Lower lobe of right lung (tissue), 2 donors: ENCODE results near the gene ZNF385B. TPM values are rescaled to one million over a fixed set of nuclear protein-coding genes. Genes with fewer than 3 reads are reported as not detected.

Experiments
- ATAC-seq, 2 donors: fragments of 200-7000 bp; cut with Tn5 transposase; one replicate each; pipeline ENCODE4 v1.9.1; 2020 to 2022; ENCODE audit warnings: mild to moderate bottlenecking in 2 of 2, moderate library complexity in 2 of 2
- DNase-seq: peaks from one replicate; pipeline ENCODE4 v3.0.0-alpha.2; 2020
- H3K27ac ChIP-seq: fragments of 200-600 bp; one replicate; pipeline ENCODE4 v1.8.0; 2022
- H3K27me3 ChIP-seq: fragments of 200-600 bp; one replicate; pipeline ENCODE4 v1.8.0; 2022; ENCODE audit warnings: low read depth
- H3K36me3 ChIP-seq: fragments of 200-600 bp; one replicate; pipeline ENCODE4 v1.8.0; 2022; ENCODE audit warnings: mild to moderate bottlenecking
- H3K4me1 ChIP-seq: fragments of 200-600 bp; one replicate; pipeline ENCODE4 v1.8.0; 2022
- H3K4me3 ChIP-seq: fragments of 200-600 bp; one replicate; pipeline ENCODE4 v1.8.0; 2022; ENCODE audit warnings: mild to moderate bottlenecking
- H3K9me3 ChIP-seq: fragments of 200-600 bp; one replicate; pipeline ENCODE4 v1.8.0; 2022
- CTCF ChIP-seq: fragments of 200-600 bp; IDR thresholded peaks from one replicate; pipeline ENCODE4 v1.8.0; 2022; ENCODE audit warnings: antibody characterized with exemption, mild to moderate bottlenecking
- intact Hi-C: fragments of 100-400 bp; cut with DNase I; formaldehyde crosslinking; loops from one replicate; pipeline ENCODE4 v1.11.0; 2022
- total RNA-seq: library from RNA; stranded (reverse); fragmentation: NEBNext Ultra II Directional; extraction: Animal tissue kit (Norgen Biotek cat#: 25700); gene quantifications from one replicate; pipeline ENCODE4 v1.2.1, GENCODE V29; 2021
- donor health status: DM: no; HTN: yes; CAD: no; lungs with severe emphysema.

The ZNF385B gene
- total RNA-seq, 1 donor from 2014 or later: 63.2 TPM

- TF ChIP-seq CTCF: no peak
- Histone ChIP-seq H3K4me1 (no peaks in the 10 kb centered on the region), H3K27me3 (no peaks in the 10 kb centered on the region), H3K36me3 (no peaks in the 10 kb centered on the region), H3K9me3 (no peaks in the 10 kb centered on the region), H3K4me3 (no peak overlapping the region), H3K27ac (no peak overlapping the region)
- intact Hi-C loops: no loop called here
- DNase-seq (no peak), ATAC-seq (no peak)
These were observed 96.7 kb downstream of the ZNF385B start for GRCh38 chr2:179764710-179765109.

GRCh38 chr2:179758636-179759035 lies 102.8 kb downstream of the ZNF385B start:
- intact Hi-C loops: no loop called here
- ATAC-seq (no peak), DNase-seq (no peak)
- Histone ChIP-seq H3K27ac (no peak overlapping the region), H3K9me3 (peaks cover 9% of the 10 kb centered on the region), H3K4me3 (no peak overlapping the region), H3K4me1 (no peaks in the 10 kb centered on the region), H3K36me3 (no peaks in the 10 kb centered on the region), H3K27me3 (no peaks in the 10 kb centered on the region)
- TF ChIP-seq CTCF: no peak

- DNase-seq (no peak), ATAC-seq (peak; percentile 39 to 78)
- intact Hi-C loops: no loop called here
- H3K4me1 ChIP-seq: peaks cover 5% of the 10 kb centered on the region
- H3K36me3 ChIP-seq: no peaks in the 10 kb centered on the region
- H3K27ac ChIP-seq: no peak overlapping the region
- H3K4me3 ChIP-seq: no peak overlapping the region
- peak; percentile 60 for TF ChIP-seq CTCF
- no peaks in the 10 kb centered on the region for H3K27me3 ChIP-seq
- no peaks in the 10 kb centered on the region for H3K9me3 ChIP-seq
These were observed 110.1 kb downstream of the ZNF385B start for GRCh38 chr2:179751163-179751809.

- DNase-seq: no peak
- H3K4me1 ChIP-seq: peaks cover 5% of the 10 kb centered on the region
- H3K27ac ChIP-seq: no peak overlapping the region
- H3K4me3 ChIP-seq: no peak overlapping the region
- intact Hi-C loops: no loop called here
- H3K36me3 ChIP-seq: no peaks in the 10 kb centered on the region
- ATAC-seq: peak; percentile 67 to 68
- no peak for TF ChIP-seq CTCF
- H3K27me3 ChIP-seq: no peaks in the 10 kb centered on the region
- no peaks in the 10 kb centered on the region for H3K9me3 ChIP-seq
These were observed 112.2 kb downstream of the ZNF385B start for GRCh38 chr2:179749210-179749609.

GRCh38 chr2:179746981-179747380 lies 114.4 kb downstream of the ZNF385B start:
- H3K27me3 ChIP-seq: no peaks in the 10 kb centered on the region
- DNase-seq (no peak), ATAC-seq (no peak)
- H3K4me3 ChIP-seq: no peak overlapping the region
- intact Hi-C loops: no loop called here
- no peaks in the 10 kb centered on the region for H3K36me3 ChIP-seq
- peaks cover 9% of the 10 kb centered on the region for H3K4me1 ChIP-seq
- H3K9me3 ChIP-seq: no peaks in the 10 kb centered on the region
- no peak for TF ChIP-seq CTCF
- no peak overlapping the region for H3K27ac ChIP-seq
